GM15510 (cell line): ENCODE measurements around the gene CHN2.

Experiments used
- POLR2A ChIP-seq: IDR thresholded peaks from 3 replicates; pipeline ENCODE4 v1.6.1; 2011; ENCODE audit warnings: borderline replicate concordance; ENCODE audit not compliant: insufficient read length; ENCODE audit errors: extremely low read depth

Gene CHN2

GRCh38 chr7:29167721-29168120 is 26.9 kb upstream of the CHN2 start:
- no peak for TF ChIP-seq POLR2A

- TF ChIP-seq POLR2A, result no peak
Measured at GRCh38 chr7:29170781-29171180, 23.8 kb upstream of the CHN2 start.

- TF ChIP-seq POLR2A, result no peak
Measured at GRCh38 chr7:29173458-29173857, 21.1 kb upstream of the CHN2 start.

GRCh38 chr7:29177963-29178600 is 16.5 kb upstream of the CHN2 start:
- no peak for TF ChIP-seq POLR2A

GRCh38 chr7:29179115-29179514 is 15.5 kb upstream of the CHN2 start:
- no peak for TF ChIP-seq POLR2A

- TF ChIP-seq POLR2A, result no peak
Measured at GRCh38 chr7:29184599-29184998, 10.0 kb upstream of the CHN2 start.

GRCh38 chr7:29185613-29186012 is 9.0 kb upstream of the CHN2 start:
- no peak for TF ChIP-seq POLR2A

GRCh38 chr7:29189743-29190201 is 4.8 kb upstream of the CHN2 start:
- TF ChIP-seq POLR2A, result no peak

- no peak for TF ChIP-seq POLR2A
Measured at GRCh38 chr7:29190349-29191045, 4.1 kb upstream of the CHN2 start.

- TF ChIP-seq POLR2A, result no peak
Measured at GRCh38 chr7:29192323-29192722, 2.3 kb upstream of the CHN2 start.

- TF ChIP-seq POLR2A, result no peak
Measured at GRCh38 chr7:29192811-29193210, 1.8 kb upstream of the CHN2 start.

- no peak for TF ChIP-seq POLR2A
Measured at GRCh38 chr7:29193316-29194205, 1.0 kb upstream of the CHN2 start.

GRCh38 chr7:29194206-29194593 is 375 bp upstream of the CHN2 start:
- no peak for TF ChIP-seq POLR2A

GRCh38 chr7:29196191-29196590 is 1.6 kb downstream of the CHN2 start:
- TF ChIP-seq POLR2A, result no peak

GRCh38 chr7:29196971-29197595 is 2.5 kb downstream of the CHN2 start:
- no peak for TF ChIP-seq POLR2A
